Liver (tissue), 3 donors: ENCODE results near the gene VAMP7.

Experiments
- FOXA1 ChIP-seq: IDR thresholded peaks from 2 replicates; pipeline ENCODE4 v1.6.1; 2016; ENCODE audit warnings: antibody characterized with exemption
- GABPA ChIP-seq, 2 donors: IDR thresholded peaks in 1 of 2; conservative IDR thresholded peaks in 1 of 2; 2 replicates each; pipeline ENCODE4 v1.6.1; 2016; ENCODE audit warnings: antibody characterized with exemption in 2 of 2, mild to moderate bottlenecking in 1 of 2, moderate library complexity in 1 of 2
- HNF4A ChIP-seq, 2 donors: conservative IDR thresholded peaks; 2 replicates each; pipeline ENCODE4 v1.6.1; 2016; ENCODE audit warnings: antibody characterized with exemption in 2 of 2, mild to moderate bottlenecking in 2 of 2
- RAD21 ChIP-seq, 2 donors: IDR thresholded peaks; 2 replicates each; pipeline ENCODE4 v1.6.1; 2016; ENCODE audit warnings: antibody characterized with exemption in 2 of 2, mild to moderate bottlenecking in 2 of 2
- REST ChIP-seq: IDR thresholded peaks from 2 replicates; pipeline ENCODE4 v1.6.1; 2016; ENCODE audit warnings: antibody characterized with exemption, mild to moderate bottlenecking
- RXRA ChIP-seq, 2 donors: IDR thresholded peaks; 2 replicates each; pipeline ENCODE4 v1.6.1; 2017 to 2018; ENCODE audit warnings: antibody characterized with exemption in 2 of 2, mild to moderate bottlenecking in 1 of 2
- SP1 ChIP-seq: IDR thresholded peaks from 2 replicates; pipeline ENCODE4 v1.6.1; 2018; ENCODE audit warnings: antibody characterized with exemption, mild to moderate bottlenecking
- TAF1 ChIP-seq: conservative IDR thresholded peaks from 2 replicates; pipeline ENCODE4 v1.6.1; 2016; ENCODE audit warnings: antibody characterized with exemption, mild to moderate bottlenecking
- YY1 ChIP-seq: IDR thresholded peaks from 2 replicates; pipeline ENCODE4 v1.6.1; 2016; ENCODE audit warnings: antibody characterized with exemption, mild to moderate bottlenecking
- TF ChIP-seq, protein P1 (sequence below): fragments of 150-350 bp; IDR thresholded peaks from 2 replicates; pipeline ENCODE4 v1.5.1; 2017; ENCODE audit warnings: improper control_type of control experiment, low read depth, low read length; ENCODE audit not compliant: missing input control
- TF ChIP-seq, protein P2 (sequence below): IDR thresholded peaks from 2 replicates; pipeline ENCODE4 v1.6.1; 2016; ENCODE audit warnings: antibody characterized with exemption
- TF ChIP-seq, protein P3 (sequence below): IDR thresholded peaks from 2 replicates; pipeline ENCODE4 v1.6.1; 2016; ENCODE audit warnings: antibody characterized with exemption
- TF ChIP-seq, protein P4 (sequence below): IDR thresholded peaks from 2 replicates; pipeline ENCODE4 v1.6.1; 2016; ENCODE audit warnings: antibody characterized with exemption
- donor health status: healthy.
- donor health status: healthy.

DNA sequence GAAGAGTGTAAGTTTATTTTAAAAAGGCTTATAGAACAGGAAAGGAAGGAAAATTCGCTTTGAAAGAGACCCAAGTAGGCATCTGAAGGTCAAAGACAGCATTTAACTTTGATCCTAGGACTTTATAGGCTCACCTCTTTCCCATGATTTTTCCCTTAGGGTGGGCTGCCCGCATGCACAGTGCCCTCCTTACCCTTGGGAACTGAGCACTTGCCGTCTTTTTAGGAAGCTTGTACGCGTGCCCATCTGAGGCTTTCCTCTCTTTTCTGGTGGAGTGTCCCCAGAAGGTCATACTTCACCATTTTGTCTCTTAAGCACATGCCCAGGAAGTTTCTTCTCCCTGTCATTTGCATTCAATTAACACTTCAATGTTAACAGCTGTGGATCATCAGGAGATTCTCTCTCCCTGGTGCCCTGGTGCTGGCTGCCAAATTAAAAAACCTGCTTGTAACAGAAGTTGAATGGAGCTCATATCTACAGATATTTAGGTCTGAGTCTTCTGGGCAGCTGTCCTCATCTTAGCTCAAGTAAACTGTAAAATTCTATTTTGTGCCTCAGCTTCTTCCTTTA lies 78.0 kb downstream of the VAMP7 start:
- TF ChIP-seq, protein P1, sequence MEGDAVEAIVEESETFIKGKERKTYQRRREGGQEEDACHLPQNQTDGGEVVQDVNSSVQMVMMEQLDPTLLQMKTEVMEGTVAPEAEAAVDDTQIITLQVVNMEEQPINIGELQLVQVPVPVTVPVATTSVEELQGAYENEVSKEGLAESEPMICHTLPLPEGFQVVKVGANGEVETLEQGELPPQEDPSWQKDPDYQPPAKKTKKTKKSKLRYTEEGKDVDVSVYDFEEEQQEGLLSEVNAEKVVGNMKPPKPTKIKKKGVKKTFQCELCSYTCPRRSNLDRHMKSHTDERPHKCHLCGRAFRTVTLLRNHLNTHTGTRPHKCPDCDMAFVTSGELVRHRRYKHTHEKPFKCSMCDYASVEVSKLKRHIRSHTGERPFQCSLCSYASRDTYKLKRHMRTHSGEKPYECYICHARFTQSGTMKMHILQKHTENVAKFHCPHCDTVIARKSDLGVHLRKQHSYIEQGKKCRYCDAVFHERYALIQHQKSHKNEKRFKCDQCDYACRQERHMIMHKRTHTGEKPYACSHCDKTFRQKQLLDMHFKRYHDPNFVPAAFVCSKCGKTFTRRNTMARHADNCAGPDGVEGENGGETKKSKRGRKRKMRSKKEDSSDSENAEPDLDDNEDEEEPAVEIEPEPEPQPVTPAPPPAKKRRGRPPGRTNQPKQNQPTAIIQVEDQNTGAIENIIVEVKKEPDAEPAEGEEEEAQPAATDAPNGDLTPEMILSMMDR: no peak
- TF ChIP-seq YY1 (no peak), RAD21 (IDR thresholded peaks at IDR 0.05) (no peak), TAF1 (no peak), SP1 (no peak), FOXA1 (no peak), REST (no peak), GABPA (IDR thresholded peaks at IDR 0.05 in 1 of 2, conservative IDR thresholded peaks at IDR 0.05 in 1 of 2) (no peak), RXRA (IDR thresholded peaks at IDR 0.05) (no peak), HNF4A (conservative IDR thresholded peaks at IDR 0.05) (no peak)
- TF ChIP-seq, protein P2, sequence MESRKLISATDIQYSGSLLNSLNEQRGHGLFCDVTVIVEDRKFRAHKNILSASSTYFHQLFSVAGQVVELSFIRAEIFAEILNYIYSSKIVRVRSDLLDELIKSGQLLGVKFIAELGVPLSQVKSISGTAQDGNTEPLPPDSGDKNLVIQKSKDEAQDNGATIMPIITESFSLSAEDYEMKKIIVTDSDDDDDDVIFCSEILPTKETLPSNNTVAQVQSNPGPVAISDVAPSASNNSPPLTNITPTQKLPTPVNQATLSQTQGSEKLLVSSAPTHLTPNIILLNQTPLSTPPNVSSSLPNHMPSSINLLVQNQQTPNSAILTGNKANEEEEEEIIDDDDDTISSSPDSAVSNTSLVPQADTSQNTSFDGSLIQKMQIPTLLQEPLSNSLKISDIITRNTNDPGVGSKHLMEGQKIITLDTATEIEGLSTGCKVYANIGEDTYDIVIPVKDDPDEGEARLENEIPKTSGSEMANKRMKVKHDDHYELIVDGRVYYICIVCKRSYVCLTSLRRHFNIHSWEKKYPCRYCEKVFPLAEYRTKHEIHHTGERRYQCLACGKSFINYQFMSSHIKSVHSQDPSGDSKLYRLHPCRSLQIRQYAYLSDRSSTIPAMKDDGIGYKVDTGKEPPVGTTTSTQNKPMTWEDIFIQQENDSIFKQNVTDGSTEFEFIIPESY: no peak
- TF ChIP-seq, protein P3, sequence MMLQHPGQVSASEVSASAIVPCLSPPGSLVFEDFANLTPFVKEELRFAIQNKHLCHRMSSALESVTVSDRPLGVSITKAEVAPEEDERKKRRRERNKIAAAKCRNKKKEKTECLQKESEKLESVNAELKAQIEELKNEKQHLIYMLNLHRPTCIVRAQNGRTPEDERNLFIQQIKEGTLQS: no peak
- TF ChIP-seq, protein P4, sequence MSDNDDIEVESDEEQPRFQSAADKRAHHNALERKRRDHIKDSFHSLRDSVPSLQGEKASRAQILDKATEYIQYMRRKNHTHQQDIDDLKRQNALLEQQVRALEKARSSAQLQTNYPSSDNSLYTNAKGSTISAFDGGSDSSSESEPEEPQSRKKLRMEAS: no peak
